ENCODE data around the gene DERL2.

DERL2 gene

GRCh38 chr17:5522476-5522875, 36.5 kb upstream of the DERL2 start:
- WGBS, 2 experiments (ENCODE audit: insufficient coverage in 2 of 2): 89 to 100% methylated on average over 1 of the region's 1 CpG
- H3K4me1 ChIP-seq (ENCODE audit: control insufficient read depth, insufficient read depth, low read length, poor library complexity, severe bottlenecking): peaks cover 19% of the 10 kb centered on the region
- no peak overlapping the region for H3K4me3 ChIP-seq (ENCODE audit: extremely low read depth, insufficient read depth, low read length, poor library complexity, severe bottlenecking)

GRCh38 chr17:5516060-5516792, 30.2 kb upstream of the DERL2 start:
- H3K4me1 ChIP-seq (ENCODE audit: control insufficient read depth, insufficient read depth, low read length, poor library complexity, severe bottlenecking): peaks cover 19% of the 10 kb centered on the region
- 71 to 91% methylated on average over 1 to 4 of the region's 5 CpGs for WGBS, 2 experiments (ENCODE audit: insufficient coverage in 2 of 2)
- H3K27ac ChIP-seq (ENCODE audit: low read depth, low read length, severe bottlenecking): peak overlapping the region; percentile 95
- H3K4me3 ChIP-seq (ENCODE audit: extremely low read depth, insufficient read depth, low read length, poor library complexity, severe bottlenecking): no peak overlapping the region
- no peaks in the 10 kb centered on the region for H3K36me3 ChIP-seq (ENCODE audit: control insufficient read depth, insufficient read depth, low read length)
- peaks cover 3% of the 10 kb centered on the region for H3K9me3 ChIP-seq (ENCODE audit: control insufficient read depth, low read length)

More at GRCh38 chr17:5522476-5522875, 36.5 kb upstream of the DERL2 start:
- H3K9me3 ChIP-seq (ENCODE audit: control insufficient read depth, low read length): no peaks in the 10 kb centered on the region
- no peak overlapping the region for H3K27ac ChIP-seq (ENCODE audit: low read depth, low read length, severe bottlenecking)
- no peaks in the 10 kb centered on the region for H3K36me3 ChIP-seq (ENCODE audit: control insufficient read depth, insufficient read depth, low read length)

GRCh38 chr17:5514976-5515375, 29.0 kb upstream of the DERL2 start:
- Histone ChIP-seq H3K36me3 (ENCODE audit: control insufficient read depth, insufficient read depth, low read length) (no peaks in the 10 kb centered on the region), H3K4me3 (ENCODE audit: extremely low read depth, insufficient read depth, low read length, poor library complexity, severe bottlenecking) (no peak overlapping the region), H3K9me3 (ENCODE audit: control insufficient read depth, low read length) (peaks cover 3% of the 10 kb centered on the region), H3K4me1 (ENCODE audit: control insufficient read depth, insufficient read depth, low read length, poor library complexity, severe bottlenecking) (peaks cover 13% of the 10 kb centered on the region), H3K27ac (ENCODE audit: low read depth, low read length, severe bottlenecking) (no peak overlapping the region)
- WGBS, 2 experiments (ENCODE audit: insufficient coverage in 2 of 2): 98 to 100% methylated on average over 1 to 9 of the region's 10 CpGs

GRCh38 chr17:5513628-5514027, 27.6 kb upstream of the DERL2 start:
- peaks cover 3% of the 10 kb centered on the region for H3K9me3 ChIP-seq (ENCODE audit: control insufficient read depth, low read length)
- H3K27ac ChIP-seq (ENCODE audit: low read depth, low read length, severe bottlenecking): no peak overlapping the region
- H3K36me3 ChIP-seq (ENCODE audit: control insufficient read depth, insufficient read depth, low read length): no peaks in the 10 kb centered on the region
- 76 to 85% methylated on average over 2 to 4 of the region's 7 CpGs for WGBS, 2 experiments (ENCODE audit: insufficient coverage in 2 of 2)
- peaks cover 16% of the 10 kb centered on the region for H3K4me1 ChIP-seq (ENCODE audit: control insufficient read depth, insufficient read depth, low read length, poor library complexity, severe bottlenecking)
- no peak overlapping the region for H3K4me3 ChIP-seq (ENCODE audit: extremely low read depth, insufficient read depth, low read length, poor library complexity, severe bottlenecking)

GRCh38 chr17:5511401-5512225, 25.6 kb upstream of the DERL2 start:
- peaks cover 3% of the 10 kb centered on the region for H3K9me3 ChIP-seq (ENCODE audit: control insufficient read depth, low read length)

GRCh38 chr17:5510771-5511170, 24.8 kb upstream of the DERL2 start:
- Histone ChIP-seq H3K4me1 (ENCODE audit: control insufficient read depth, insufficient read depth, low read length, poor library complexity, severe bottlenecking) (peaks cover 13% of the 10 kb centered on the region), H3K36me3 (ENCODE audit: control insufficient read depth, insufficient read depth, low read length) (no peaks in the 10 kb centered on the region), H3K4me3 (ENCODE audit: extremely low read depth, insufficient read depth, low read length, poor library complexity, severe bottlenecking) (no peak overlapping the region), H3K27ac (ENCODE audit: low read depth, low read length, severe bottlenecking) (no peak overlapping the region), H3K9me3 (ENCODE audit: control insufficient read depth, low read length) (peaks cover 3% of the 10 kb centered on the region)
- 92 to 94% methylated on average over 5 to 8 of the region's 8 CpGs for WGBS, 2 experiments (ENCODE audit: insufficient coverage in 2 of 2)

More at GRCh38 chr17:5511401-5512225, 25.6 kb upstream of the DERL2 start:
- Histone ChIP-seq H3K4me3 (ENCODE audit: extremely low read depth, insufficient read depth, low read length, poor library complexity, severe bottlenecking) (no peak overlapping the region), H3K27ac (ENCODE audit: low read depth, low read length, severe bottlenecking) (no peak overlapping the region), H3K4me1 (ENCODE audit: control insufficient read depth, insufficient read depth, low read length, poor library complexity, severe bottlenecking) (peaks cover 16% of the 10 kb centered on the region), H3K36me3 (ENCODE audit: control insufficient read depth, insufficient read depth, low read length) (no peaks in the 10 kb centered on the region)
- WGBS, 2 experiments (ENCODE audit: insufficient coverage in 2 of 2): 75 to 87% methylated on average over 11 to 15 of the region's 17 CpGs

- H3K9me3 ChIP-seq (ENCODE audit: control insufficient read depth, low read length): peaks cover 2% of the 10 kb centered on the region
- WGBS, 2 experiments (ENCODE audit: insufficient coverage in 2 of 2): 80 to 84% methylated on average over 8 of the region's 8 CpGs
- H3K4me1 ChIP-seq (ENCODE audit: control insufficient read depth, insufficient read depth, low read length, poor library complexity, severe bottlenecking): peaks cover 4% of the 10 kb centered on the region
- no peaks in the 10 kb centered on the region for H3K36me3 ChIP-seq (ENCODE audit: control insufficient read depth, insufficient read depth, low read length)
- H3K4me3 ChIP-seq (ENCODE audit: extremely low read depth, insufficient read depth, low read length, poor library complexity, severe bottlenecking): no peak overlapping the region
- peak overlapping the region; percentile 17 for H3K27ac ChIP-seq (ENCODE audit: low read depth, low read length, severe bottlenecking)
Measured at GRCh38 chr17:5509482-5509881, 23.5 kb upstream of the DERL2 start.

- WGBS, 2 experiments (ENCODE audit: insufficient coverage in 2 of 2): 39 to 43% methylated on average over 2 to 4 of the region's 4 CpGs
- Histone ChIP-seq H3K9me3 (ENCODE audit: control insufficient read depth, low read length) (no peaks in the 10 kb centered on the region), H3K36me3 (ENCODE audit: control insufficient read depth, insufficient read depth, low read length) (no peaks in the 10 kb centered on the region), H3K4me1 (ENCODE audit: control insufficient read depth, insufficient read depth, low read length, poor library complexity, severe bottlenecking) (peaks cover 4% of the 10 kb centered on the region), H3K27ac (ENCODE audit: low read depth, low read length, severe bottlenecking) (peak overlapping the region; percentile 17), H3K4me3 (ENCODE audit: extremely low read depth, insufficient read depth, low read length, poor library complexity, severe bottlenecking) (no peak overlapping the region)
Measured at GRCh38 chr17:5508810-5509209, 22.8 kb upstream of the DERL2 start.

- WGBS, 2 experiments (ENCODE audit: insufficient coverage in 2 of 2): 79 to 94% methylated on average over 2 to 5 of the region's 5 CpGs
Measured at GRCh38 chr17:5506307-5506706, 20.3 kb upstream of the DERL2 start.

GRCh38 chr17:5502552-5502951, 16.6 kb upstream of the DERL2 start:
- Histone ChIP-seq H3K36me3 (ENCODE audit: control insufficient read depth, insufficient read depth, low read length) (peaks cover 4% of the 10 kb centered on the region), H3K27ac (ENCODE audit: low read depth, low read length, severe bottlenecking) (no peak overlapping the region), H3K4me3 (ENCODE audit: extremely low read depth, insufficient read depth, low read length, poor library complexity, severe bottlenecking) (no peak overlapping the region), H3K4me1 (ENCODE audit: control insufficient read depth, insufficient read depth, low read length, poor library complexity, severe bottlenecking) (peaks cover 4% of the 10 kb centered on the region), H3K9me3 (ENCODE audit: control insufficient read depth, low read length) (no peaks in the 10 kb centered on the region)
- WGBS, 2 experiments (ENCODE audit: insufficient coverage in 2 of 2): 87 to 100% methylated on average over 4 of the region's 4 CpGs

More at GRCh38 chr17:5506307-5506706, 20.3 kb upstream of the DERL2 start:
- H3K27ac ChIP-seq (ENCODE audit: low read depth, low read length, severe bottlenecking): no peak overlapping the region
- H3K36me3 ChIP-seq (ENCODE audit: control insufficient read depth, insufficient read depth, low read length): no peaks in the 10 kb centered on the region
- peaks cover 7% of the 10 kb centered on the region for H3K4me1 ChIP-seq (ENCODE audit: control insufficient read depth, insufficient read depth, low read length, poor library complexity, severe bottlenecking)
- no peak overlapping the region for H3K4me3 ChIP-seq (ENCODE audit: extremely low read depth, insufficient read depth, low read length, poor library complexity, severe bottlenecking)
- H3K9me3 ChIP-seq (ENCODE audit: control insufficient read depth, low read length): no peaks in the 10 kb centered on the region
